HepG2 (cell line): ENCODE results near the gene LOXL3. TPM values are rescaled to one million over a fixed set of nuclear protein-coding genes. Genes with fewer than 3 reads are reported as not detected.
A peak's percentile ranks its signal among the peaks of the same experiment; 100 is the strongest.

Experiments used
- BRCA1 ChIP-seq: sonication (generic); formaldehyde crosslinking; IDR thresholded peaks from 2 replicates; pipeline ENCODE4 v1.4.0; 2020; ENCODE audit warnings: missing genetic modification reagents
- DDIT3 ChIP-seq: sonication (generic); formaldehyde crosslinking; IDR thresholded peaks from 2 replicates; pipeline ENCODE4 v1.4.0; 2020; ENCODE audit warnings: mild to moderate bottlenecking, missing genetic modification reagents
- FOXK1 ChIP-seq: sonication (generic); formaldehyde crosslinking; IDR thresholded peaks from 2 replicates; pipeline ENCODE4 v1.4.0; 2020; ENCODE audit warnings: low read depth, missing genetic modification reagents, borderline replicate concordance
- GPBP1L1 ChIP-seq: sonication (generic); formaldehyde crosslinking; IDR thresholded peaks from 2 replicates; pipeline ENCODE4 v1.5.0; 2020; ENCODE audit warnings: mild to moderate bottlenecking, missing genetic modification reagents
- HES4 ChIP-seq: sonication (generic); formaldehyde crosslinking; IDR thresholded peaks from 2 replicates; pipeline ENCODE4 v1.9.0; 2021; ENCODE audit warnings: mild to moderate bottlenecking, missing genetic modification reagents, borderline replicate concordance
- IRF2 ChIP-seq: IDR thresholded peaks from 2 replicates; pipeline ENCODE4 v1.6.1; 2018; ENCODE audit warnings: missing genetic modification reagents, missing compliant biosample characterization
- NFE2L2 ChIP-seq: fragments of 150-350 bp; IDR thresholded peaks from 2 replicates; pipeline ENCODE4 v1.6.1; 2014; ENCODE audit warnings: low read length
- NR2F6 ChIP-seq, 2 experiments: IDR thresholded peaks; 2 replicates each; pipeline ENCODE4 v1.6.1; 2016; ENCODE audit warnings: antibody characterized with exemption in 1 of 2, mild to moderate bottlenecking in 1 of 2
- PITX1 ChIP-seq: sonication (generic); formaldehyde crosslinking; IDR thresholded peaks from 2 replicates; pipeline ENCODE4 v1.5.1; 2020; ENCODE audit warnings: mild to moderate bottlenecking, missing genetic modification reagents
- RBM22 ChIP-seq: fragments of 200-400 bp; formaldehyde crosslinking; optimal IDR thresholded peaks from 2 replicates; pipeline ENCODE3; 2017; ENCODE audit warnings: mild to moderate bottlenecking, low read length, moderate library complexity
- TFAP4 ChIP-seq: sonication (generic); IDR thresholded peaks from 2 replicates; pipeline ENCODE4 v1.6.1; 2016; ENCODE audit warnings: low read depth, borderline replicate concordance
- ZBTB26 ChIP-seq: IDR thresholded peaks from 2 replicates; pipeline ENCODE4 v1.6.1; 2016; ENCODE audit warnings: missing compliant biosample characterization, missing genetic modification reagents, borderline replicate concordance
- ZBTB33 ChIP-seq: sonication (generic); formaldehyde crosslinking; IDR thresholded peaks from 2 replicates; pipeline ENCODE4 v1.4.0; 2020; ENCODE audit warnings: missing genetic modification reagents
- ZBTB49 ChIP-seq: sonication (generic); formaldehyde crosslinking; IDR thresholded peaks from 2 replicates; pipeline ENCODE4 v1.4.0; 2020; ENCODE audit warnings: missing genetic modification reagents, borderline replicate concordance
- ZNF10 ChIP-seq: sonication (generic); formaldehyde crosslinking; IDR thresholded peaks from 2 replicates; pipeline ENCODE4 v1.4.0; 2020; ENCODE audit warnings: mild to moderate bottlenecking, low read depth, missing genetic modification reagents, borderline replicate concordance
- ZNF225 ChIP-seq: sonication (generic); formaldehyde crosslinking; IDR thresholded peaks from 2 replicates; pipeline ENCODE4 v1.4.0; 2020; ENCODE audit warnings: mild to moderate bottlenecking, missing genetic modification reagents
- ZNF256 ChIP-seq: sonication (generic); formaldehyde crosslinking; conservative IDR thresholded peaks from 2 replicates; pipeline ENCODE4 v1.4.0; 2020; ENCODE audit warnings: missing genetic modification reagents
- ZNF3 ChIP-seq: IDR thresholded peaks from 2 replicates; pipeline ENCODE4 v1.7.0; 2017; ENCODE audit warnings: inconsistent platforms
- ZNF512 ChIP-seq: sonication (generic); formaldehyde crosslinking; IDR thresholded peaks from 2 replicates; pipeline ENCODE4 v1.4.0; 2020; ENCODE audit warnings: mild to moderate bottlenecking, missing genetic modification reagents
- ZNF558 ChIP-seq: sonication (generic); formaldehyde crosslinking; IDR thresholded peaks from 2 replicates; pipeline ENCODE4 v1.9.0; 2022; ENCODE audit warnings: mild to moderate bottlenecking, missing genetic modification reagents, borderline replicate concordance
- ZNF761 ChIP-seq: sonication (generic); formaldehyde crosslinking; conservative IDR thresholded peaks from 2 replicates; pipeline ENCODE4 v1.4.0; 2020; ENCODE audit warnings: mild to moderate bottlenecking, missing genetic modification reagents
- polyA plus RNA-seq, 8 experiments: library from polyadenylated mRNA; depleted of rRNA in 3 of 8; stranded (reverse) in 7 of 8; unstranded in 1 of 8; fragments of >200 nt; fragmentation: Illumina TruSeq in 4 of 8; extraction: Trizol in 4 of 8; gene quantifications; 2 replicates each; pipeline versions ENCODE4 v1.2.1 to v1.2.3, GENCODE V29; 2011 to 2016; ENCODE audit warnings: low read depth in 4 of 8, missing spikeins in 1 of 8, mixed read lengths in 1 of 8; ENCODE audit not compliant: insufficient read depth in 1 of 8
- total RNA-seq, 5 experiments: library from RNA; depleted of rRNA; stranded (reverse); fragments of >200 nt; fragmentation: Illumina TruSeq; extraction: Trizol; gene quantifications; 2 replicates each; pipeline ENCODE4 v1.2.3, GENCODE V29; 2016; ENCODE audit warnings: low read depth in 1 of 5

The LOXL3 gene
- total and polyA plus RNA-seq, 2 of the 13 experiments (the other 11 are each of a cell fraction or from before 2014, with no cell fraction given): 0.55 to 6.5 TPM

- TF ChIP-seq ZNF761 (CRISPR knock-in tag) (peak; percentile 60; the same call in 1 of the 2 replicates), TFAP4 (no peak), RBM22 (no peak), BRCA1 (CRISPR knock-in tag) (no peak), ZNF10 (CRISPR knock-in tag) (no peak), IRF2 (no peak), PITX1 (CRISPR knock-in tag) (no peak; the same call in 1 of the 2 replicates), HES4 (CRISPR knock-in tag) (no peak), ZNF512 (CRISPR knock-in tag) (no peak), ZNF558 (CRISPR knock-in tag) (no peak), ZBTB26 (CRISPR knock-in tag) (no peak), FOXK1 (CRISPR knock-in tag) (no peak), NR2F6 (IDR thresholded peaks at IDR 0.05) (peak; percentile 40; the same call in 1 of the 2 replicates), NR2F6 (CRISPR knock-in tag; IDR thresholded peaks at IDR 0.05) (0 out of 2 replicates have a peak, but pooled peaks have one; percentile 24), ZNF225 (no peak), NFE2L2 (no peak), ZNF256 (no peak), DDIT3 (CRISPR knock-in tag) (no peak), ZBTB49 (no peak), ZNF3 (CRISPR knock-in tag) (no peak), GPBP1L1 (CRISPR knock-in tag) (no peak), ZBTB33 (CRISPR knock-in tag) (peak; percentile 73)
Observed at GRCh38 chr2:74486141-74486540, 67.6 kb downstream of the LOXL3 start (continued).
